SHP77 (cell line): Measurements from ENCODE around the gene SCP2.

ENCODE experiments used
- DNase-seq, 2 experiments: peaks; one replicate each; lab custom pipeline; 2025; lab: John Stamatoyannopoulos, UW

SCP2 gene, protein sequence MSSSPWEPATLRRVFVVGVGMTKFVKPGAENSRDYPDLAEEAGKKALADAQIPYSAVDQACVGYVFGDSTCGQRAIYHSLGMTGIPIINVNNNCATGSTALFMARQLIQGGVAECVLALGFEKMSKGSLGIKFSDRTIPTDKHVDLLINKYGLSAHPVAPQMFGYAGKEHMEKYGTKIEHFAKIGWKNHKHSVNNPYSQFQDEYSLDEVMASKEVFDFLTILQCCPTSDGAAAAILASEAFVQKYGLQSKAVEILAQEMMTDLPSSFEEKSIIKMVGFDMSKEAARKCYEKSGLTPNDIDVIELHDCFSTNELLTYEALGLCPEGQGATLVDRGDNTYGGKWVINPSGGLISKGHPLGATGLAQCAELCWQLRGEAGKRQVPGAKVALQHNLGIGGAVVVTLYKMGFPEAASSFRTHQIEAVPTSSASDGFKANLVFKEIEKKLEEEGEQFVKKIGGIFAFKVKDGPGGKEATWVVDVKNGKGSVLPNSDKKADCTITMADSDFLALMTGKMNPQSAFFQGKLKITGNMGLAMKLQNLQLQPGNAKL

GRCh38 chr1:52927212-52928014, at the start of gene SCP2:
SCP2 (plus strand) TSS chr1:52927276; CDS start chr1:52927397, 121 bp downstream.
- DNase-seq = peak; percentile 30 to 34

DNA sequence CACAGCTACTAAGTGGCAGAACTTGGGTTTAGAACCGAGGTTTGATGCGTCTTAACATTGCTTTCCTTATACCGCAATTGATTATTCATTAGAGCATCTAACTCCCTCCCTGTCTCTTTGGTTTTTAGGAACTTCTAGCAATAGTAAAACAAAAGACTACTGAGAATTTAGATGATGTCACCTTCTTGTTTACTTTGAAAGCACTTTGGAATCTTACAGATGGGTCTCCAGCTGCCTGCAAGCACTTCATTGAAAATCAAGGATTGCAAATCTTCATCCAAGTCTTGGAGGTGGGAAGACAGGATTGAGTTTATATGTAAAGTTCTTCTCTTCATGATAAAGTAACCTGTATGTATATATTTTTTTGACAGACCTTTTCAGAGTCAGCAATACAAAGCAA, 49.5 kb upstream of the SCP2 start:
- DNase-seq = no peak

- no peak for DNase-seq
Measured at GRCh38 chr1:52880206-52880605, 46.9 kb upstream of the SCP2 start.

DNA sequence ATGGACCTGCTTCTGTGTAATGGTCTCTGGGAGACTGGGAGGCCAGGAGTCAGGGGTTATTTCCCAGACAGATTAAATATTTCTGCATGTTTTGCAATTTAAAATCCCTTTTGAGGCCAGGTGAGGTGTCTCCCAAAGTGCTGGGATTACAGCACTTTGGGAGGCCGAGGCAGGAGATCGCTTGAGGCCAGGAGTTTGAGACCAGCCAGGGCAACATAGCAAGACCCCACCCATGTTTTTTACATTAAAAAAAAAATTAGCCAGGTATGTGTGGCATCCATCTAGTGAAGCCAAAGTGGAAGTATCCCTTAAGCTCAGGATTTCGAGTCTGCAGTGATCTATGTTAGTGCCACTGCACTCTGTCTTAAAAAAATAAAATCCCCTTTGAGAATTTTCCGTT, 39.6 kb upstream of the SCP2 start:
- DNase-seq = no peak

GRCh38 chr1:52892424-52893215, 34.5 kb upstream of the SCP2 start:
- no peak for DNase-seq

- DNase-seq = no peak
Measured at GRCh38 chr1:52899445-52899894, 27.6 kb upstream of the SCP2 start.

DNA sequence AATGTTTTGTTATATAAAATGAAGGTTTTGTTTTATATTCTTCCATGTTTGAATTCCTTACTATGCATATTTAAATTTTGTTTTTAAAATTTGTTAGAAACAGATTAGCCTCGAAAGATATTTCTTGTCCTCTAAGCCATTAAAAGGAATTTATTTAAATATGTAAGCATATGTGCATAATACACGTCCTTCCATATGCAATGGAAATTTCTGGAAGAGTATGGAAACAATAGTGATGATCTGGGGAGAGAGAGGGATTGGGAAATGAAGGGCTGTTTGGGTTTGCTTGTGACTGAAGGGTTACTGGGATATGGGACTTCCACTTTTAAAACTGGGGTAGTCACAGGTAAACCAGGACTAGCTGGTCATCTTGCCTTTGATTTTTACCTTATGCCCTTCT, 26.7 kb upstream of the SCP2 start:
- DNase-seq = no peak

DNA sequence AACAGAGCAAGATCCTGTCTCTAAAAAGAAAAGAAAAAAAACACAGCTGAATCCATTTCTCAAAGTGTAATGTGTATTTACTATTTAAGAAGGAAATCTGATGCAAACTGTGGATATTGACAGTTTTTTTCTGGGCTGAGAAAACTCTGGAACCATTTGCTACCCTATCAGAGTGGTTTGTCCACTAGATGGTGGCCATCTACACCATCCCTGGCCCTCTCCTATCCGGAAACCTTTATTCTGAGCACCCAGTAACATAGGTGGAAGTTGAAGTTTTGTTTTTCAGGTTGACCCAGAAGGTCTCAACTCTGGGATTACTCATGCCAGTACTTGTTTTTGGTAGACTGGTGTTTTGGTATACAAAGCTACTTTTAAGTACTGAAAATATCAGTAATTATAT, 25.7 kb upstream of the SCP2 start:
- no peak for DNase-seq

- no peak for DNase-seq
Measured at GRCh38 chr1:52904208-52904926, 22.7 kb upstream of the SCP2 start.

GRCh38 chr1:52904927-52905698, 22.0 kb upstream of the SCP2 start:
- peak in 1 of 2 experiments; percentile 15 for DNase-seq

DNA sequence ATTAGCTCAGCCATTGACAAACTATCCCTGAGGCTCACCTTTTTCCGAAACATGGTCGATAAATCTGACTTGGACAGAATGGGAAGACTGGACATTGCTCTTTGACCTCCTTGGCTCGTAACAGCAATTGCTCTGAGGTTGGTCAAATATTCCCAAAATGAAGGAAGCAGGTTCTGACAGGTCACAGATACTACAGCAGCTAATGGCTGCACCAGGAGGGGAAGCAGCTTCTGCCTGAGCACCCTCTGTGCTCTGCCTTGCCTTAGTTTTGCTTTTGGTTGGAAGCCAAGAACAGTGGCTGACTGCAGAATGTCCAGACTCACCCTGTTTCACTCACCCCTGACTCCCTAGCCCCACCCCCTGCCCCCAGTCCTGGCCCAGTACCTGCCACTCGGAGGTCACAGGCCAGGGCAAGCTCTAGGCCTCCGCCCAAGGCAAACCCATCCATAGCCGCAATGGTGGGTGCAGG, 20.9 kb upstream of the SCP2 start:
- DNase-seq = no peak

GRCh38 chr1:52907068-52907811, 19.8 kb upstream of the SCP2 start:
- DNase-seq = no peak

DNA sequence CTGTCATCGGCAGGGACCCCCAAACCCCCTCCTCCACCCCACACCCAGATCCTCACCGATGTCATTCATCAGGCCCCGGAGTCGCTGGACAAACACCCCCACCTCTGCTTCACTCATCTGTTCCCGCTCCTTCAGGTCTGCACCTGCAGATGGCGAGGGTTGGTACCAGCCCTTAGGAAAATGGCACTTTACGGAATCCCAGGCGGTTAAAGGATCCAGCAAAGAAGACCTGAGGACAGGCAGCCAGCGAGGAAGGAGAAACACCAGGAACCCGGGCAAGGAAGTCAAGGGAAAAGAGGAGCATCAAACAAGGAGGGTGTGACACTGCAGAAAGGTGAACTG, 19.3 kb upstream of the SCP2 start:
- no peak for DNase-seq

- DNase-seq = no peak
Measured at GRCh38 chr1:52911541-52911940, 15.5 kb upstream of the SCP2 start.

GRCh38 chr1:52913014-52913413, 14.1 kb upstream of the SCP2 start:
- no peak for DNase-seq

GRCh38 chr1:52913537-52913936, 13.5 kb upstream of the SCP2 start:
- DNase-seq = no peak

- DNase-seq = no peak
Measured at GRCh38 chr1:52914463-52914862, 12.6 kb upstream of the SCP2 start.

- DNase-seq = no peak
Measured at GRCh38 chr1:52915211-52915854, 11.7 kb upstream of the SCP2 start.

DNA sequence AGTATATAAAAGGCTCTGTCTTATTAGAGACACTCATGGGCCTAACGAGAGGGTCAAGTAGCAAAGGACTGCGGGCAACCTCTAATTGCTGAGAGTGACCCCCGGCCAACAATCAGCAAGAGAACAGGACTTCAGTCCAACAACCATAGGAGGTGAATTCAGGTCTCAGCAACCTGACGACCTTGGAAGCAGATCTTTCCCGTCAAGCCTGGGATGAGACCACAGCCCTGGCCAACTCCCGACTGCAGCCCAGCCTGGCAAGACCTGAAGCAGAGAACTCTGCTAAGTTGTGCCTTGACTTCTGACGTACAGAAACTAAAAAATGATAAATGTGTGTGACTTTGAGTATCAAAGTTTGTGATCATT, 11.2 kb upstream of the SCP2 start:
- no peak for DNase-seq
